ENCODE results near the gene GPNMB.
"Not testable (repeated sequence)": the region's sequence is repeated elsewhere in the genome, so short reads cannot be mapped to it uniquely, and the experiment has no call there.

GPNMB gene

DNA sequence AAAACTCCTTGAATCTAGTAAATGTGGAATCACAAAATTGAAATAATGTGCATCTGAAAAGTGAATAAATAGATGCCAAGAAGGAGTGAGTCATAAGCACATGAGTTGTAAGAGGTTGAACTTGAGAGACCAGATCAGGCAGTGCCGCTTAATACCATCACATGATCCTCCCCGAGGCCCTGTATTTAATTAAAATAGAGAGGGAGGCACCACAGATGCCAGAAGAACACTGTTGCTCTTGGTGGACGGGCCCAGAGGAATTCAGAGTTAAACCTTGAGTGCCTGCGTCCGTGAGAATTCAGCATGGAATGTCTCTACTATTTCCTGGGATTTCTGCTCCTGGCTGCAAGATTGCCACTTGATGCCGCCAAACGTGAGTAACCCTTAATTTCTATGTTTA lies at the start of gene GPNMB:
Gene GPNMB, plus strand, starts transcription at position 221 of the 400 bp plus-strand sequence. Its CDS starts 83 bp downstream, at position 304.
- DNase-seq, result no peak

- DNase-seq, result not testable (repeated sequence)
Measured at GRCh38 chr7:23197745-23198144, 48.8 kb upstream of the GPNMB start.

DNA sequence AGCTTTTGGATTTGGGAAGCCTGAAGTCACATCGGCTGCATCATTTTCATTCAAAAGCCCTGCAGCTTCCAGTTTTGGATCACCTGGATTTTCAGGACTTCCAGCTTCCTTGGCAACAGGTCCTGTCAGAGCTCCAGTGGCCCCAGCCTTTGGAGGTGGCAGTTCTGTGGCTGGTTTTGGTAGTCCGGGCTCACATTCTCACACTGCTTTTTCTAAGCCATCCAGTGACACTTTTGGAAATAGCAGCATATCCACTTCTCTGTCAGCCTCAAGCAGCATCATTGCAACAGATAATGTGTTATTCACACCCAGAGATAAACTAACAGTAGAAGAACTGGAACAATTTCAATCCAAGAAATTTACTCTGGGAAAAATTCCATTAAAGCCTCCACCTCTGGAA lies 46.2 kb upstream of the GPNMB start:
- no peak for DNase-seq

DNA sequence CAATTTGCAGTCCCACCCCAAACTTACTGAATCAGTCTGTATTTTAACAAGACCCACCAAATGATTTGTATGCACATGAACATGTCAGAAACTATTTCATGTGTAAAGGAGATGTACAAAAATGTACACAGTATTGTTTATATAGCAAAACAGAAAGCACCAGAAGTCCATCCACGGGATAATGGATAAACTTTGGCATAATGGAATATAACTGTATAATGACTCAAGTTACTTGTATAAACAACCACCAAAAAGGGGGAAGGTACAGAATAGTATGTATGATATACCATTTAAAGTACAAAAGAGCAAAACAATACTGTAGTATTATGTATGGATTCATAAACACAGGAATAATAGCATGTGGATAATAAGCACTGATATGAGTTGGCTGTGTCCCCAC lies 42.3 kb upstream of the GPNMB start:
- DNase-seq, result no peak

- DNase-seq, result no peak
Measured at GRCh38 chr7:23205577-23205908, 41.0 kb upstream of the GPNMB start.

DNA sequence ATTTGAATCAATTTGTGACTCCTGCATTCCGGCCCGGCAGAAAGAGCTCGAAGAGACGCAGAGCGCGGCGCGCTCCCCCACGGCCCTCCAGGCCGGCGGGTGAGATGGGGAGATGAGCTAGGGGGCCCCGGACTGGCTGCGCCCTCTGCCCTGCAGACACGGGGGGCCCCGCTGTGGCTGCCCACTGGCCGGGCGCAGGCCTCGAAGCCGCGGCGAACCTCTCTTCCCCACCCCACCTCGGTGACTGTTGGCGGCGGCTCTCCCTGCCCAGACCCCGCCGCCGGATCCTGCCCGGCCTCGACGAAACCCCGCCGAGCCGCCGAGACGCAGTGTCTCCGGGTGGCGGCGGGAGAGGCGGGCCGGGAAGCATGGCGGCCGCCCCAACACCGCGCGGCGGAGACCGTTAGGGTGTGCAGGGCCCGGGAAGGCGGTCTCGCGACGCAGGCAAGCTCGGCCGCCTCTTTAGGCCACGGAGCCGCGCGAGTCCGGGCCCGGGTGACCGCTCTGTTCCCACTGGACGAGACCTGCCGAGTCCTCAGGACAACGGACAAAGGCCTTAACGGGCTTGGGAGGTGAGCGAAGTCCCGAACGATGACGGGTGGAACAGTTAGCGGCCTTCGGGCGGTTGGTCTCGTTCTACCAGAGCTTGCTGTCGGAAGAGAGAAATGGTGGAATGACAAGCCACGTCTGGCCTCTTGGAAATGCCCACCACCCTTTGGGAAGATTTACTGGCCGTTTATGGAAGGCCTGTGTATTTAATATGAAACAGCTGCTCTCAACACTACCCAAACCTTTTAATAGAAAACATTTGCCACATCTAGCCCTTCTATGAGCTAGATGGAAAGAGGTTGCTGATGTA lies 40.4 kb upstream of the GPNMB start:
- no peak for DNase-seq

- DNase-seq, result no peak
Measured at GRCh38 chr7:23207021-23207420, 39.6 kb upstream of the GPNMB start.

GRCh38 chr7:23207884-23208283 lies 38.7 kb upstream of the GPNMB start:
- DNase-seq, result no peak

- no peak for DNase-seq
Measured at GRCh38 chr7:23208316-23208715, 38.3 kb upstream of the GPNMB start.

DNA sequence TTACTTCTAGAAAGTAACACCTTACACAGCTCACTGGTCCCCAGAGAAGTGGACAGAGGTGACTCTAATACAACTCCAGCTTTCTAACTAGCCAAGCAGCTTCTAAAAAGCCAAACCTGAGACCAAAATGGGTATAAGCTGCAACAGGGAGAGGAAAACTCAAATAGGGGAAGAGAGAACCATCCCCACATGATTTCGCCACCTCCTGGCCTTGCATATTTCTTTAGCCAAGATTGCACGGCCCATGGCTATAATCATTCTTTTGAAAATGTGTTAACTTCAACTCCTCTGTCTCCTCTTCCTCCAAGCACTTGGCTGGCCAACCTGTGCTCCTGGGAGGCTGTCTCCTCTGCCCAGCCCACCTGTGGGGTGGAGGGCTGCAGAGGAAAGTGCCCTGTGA lies 36.1 kb upstream of the GPNMB start:
- DNase-seq, result no peak

DNA sequence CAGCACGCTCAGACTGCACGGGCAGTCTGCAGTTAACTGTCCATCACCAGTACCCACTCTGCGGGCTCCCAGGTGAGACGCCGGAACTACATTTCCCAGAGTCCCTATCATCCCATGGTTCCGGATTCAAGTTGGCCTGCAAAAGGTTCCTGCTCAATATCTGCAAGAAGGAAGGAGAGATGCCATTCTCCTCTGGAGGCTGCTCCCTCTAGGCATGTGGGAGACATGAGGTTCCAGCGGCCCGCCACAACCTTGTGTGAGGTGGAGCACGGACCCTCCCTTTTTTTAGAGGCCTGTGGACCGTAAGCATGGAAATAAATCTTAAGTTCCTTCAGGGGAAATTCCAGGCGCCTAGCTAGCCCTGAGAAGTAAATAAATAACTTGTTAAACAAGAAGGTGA lies 35.0 kb upstream of the GPNMB start:
- no peak for DNase-seq

DNA sequence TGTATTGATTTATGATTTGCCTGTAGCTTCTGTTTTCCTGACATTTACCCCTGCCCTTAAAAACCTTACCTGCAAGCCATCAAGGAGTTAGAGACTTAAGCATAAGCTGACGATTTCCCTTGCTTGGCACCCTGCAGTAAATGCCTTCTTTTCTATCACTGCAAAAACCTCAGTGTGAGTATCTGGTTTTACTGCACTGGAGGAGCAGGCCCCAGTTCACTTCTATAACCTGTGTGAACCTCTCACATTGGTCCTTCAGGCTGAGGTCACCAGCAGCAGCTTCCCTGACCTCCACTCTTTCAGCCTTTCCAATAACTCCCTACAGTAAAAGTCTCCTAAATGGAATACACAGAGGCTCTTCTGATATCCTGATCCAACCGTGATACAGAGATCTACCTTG lies 34.2 kb upstream of the GPNMB start:
- DNase-seq, result no peak

GRCh38 chr7:23212841-23213240 lies 33.7 kb upstream of the GPNMB start:
- DNase-seq, result no peak

DNA sequence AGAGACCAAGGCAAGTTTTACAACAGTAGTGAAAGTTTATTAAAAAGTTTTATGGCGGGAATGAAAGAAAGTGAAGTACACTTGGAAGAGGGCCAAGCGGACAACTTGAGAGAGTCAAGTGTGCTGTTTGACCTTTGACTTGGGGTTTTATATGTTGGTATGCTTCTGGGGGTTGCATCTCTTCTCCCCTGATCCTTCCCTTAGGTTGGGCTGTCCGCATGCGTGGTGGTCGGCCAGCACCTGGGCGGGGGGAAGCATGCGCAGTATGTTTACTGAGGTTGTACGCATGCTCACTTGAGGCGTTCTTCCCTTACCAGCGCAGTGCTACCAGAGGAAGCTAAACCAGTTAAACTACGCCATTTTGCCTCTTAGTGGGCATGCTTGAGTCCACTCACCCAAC lies 32.8 kb upstream of the GPNMB start:
- no peak for DNase-seq

- DNase-seq, result no peak
Measured at GRCh38 chr7:23214423-23214822, 32.2 kb upstream of the GPNMB start.

DNA sequence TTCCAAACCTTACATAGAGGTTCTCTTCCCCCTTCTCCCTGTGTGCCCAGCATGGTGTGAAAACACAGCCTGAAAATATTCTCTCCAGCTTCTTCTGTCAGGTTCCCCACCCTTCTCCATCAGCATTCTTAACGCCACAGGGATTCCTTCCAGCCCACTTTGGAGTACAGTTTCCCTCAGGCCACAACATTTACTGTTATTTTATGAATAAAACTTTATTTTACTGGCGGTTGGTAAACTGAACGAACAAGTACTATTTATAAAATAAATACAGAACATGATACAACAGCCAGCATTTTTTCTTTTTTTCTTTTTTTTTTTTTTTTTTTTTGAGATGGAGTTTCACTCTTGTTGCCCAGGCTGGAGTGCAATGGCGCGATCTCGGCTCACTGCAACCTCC lies 31.6 kb upstream of the GPNMB start:
- DNase-seq, result no peak

GRCh38 chr7:23216021-23216420 lies 30.6 kb upstream of the GPNMB start:
- no peak for DNase-seq

DNA sequence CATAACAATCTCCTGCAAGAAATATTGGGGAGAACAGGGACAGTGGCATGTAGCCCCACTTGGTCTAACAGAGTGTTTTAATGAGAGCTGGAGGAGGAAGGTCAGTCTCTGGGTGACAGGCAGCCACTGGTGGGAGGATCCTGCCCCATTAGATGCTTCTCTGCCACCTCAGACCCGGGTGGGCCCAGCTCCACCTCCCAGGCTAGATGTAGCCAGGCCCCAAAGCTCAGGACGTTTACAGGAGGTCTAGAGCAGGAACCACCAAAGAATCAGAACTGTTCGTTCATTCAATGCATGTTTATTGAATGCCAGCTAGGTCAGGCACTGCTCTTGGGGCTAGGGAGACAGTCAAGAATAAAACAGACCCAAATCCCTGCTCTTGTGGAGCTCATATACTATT lies 28.4 kb upstream of the GPNMB start:
- DNase-seq, result no peak

GRCh38 chr7:23220690-23221305 lies 25.8 kb upstream of the GPNMB start:
- no peak for DNase-seq

- no peak for DNase-seq
Measured at GRCh38 chr7:23222439-23223030, 24.0 kb upstream of the GPNMB start.

GRCh38 chr7:23224364-23224763 lies 22.2 kb upstream of the GPNMB start:
- not testable (repeated sequence) for DNase-seq

- no peak for DNase-seq
Measured at GRCh38 chr7:23226844-23227450, 19.6 kb upstream of the GPNMB start.

DNA sequence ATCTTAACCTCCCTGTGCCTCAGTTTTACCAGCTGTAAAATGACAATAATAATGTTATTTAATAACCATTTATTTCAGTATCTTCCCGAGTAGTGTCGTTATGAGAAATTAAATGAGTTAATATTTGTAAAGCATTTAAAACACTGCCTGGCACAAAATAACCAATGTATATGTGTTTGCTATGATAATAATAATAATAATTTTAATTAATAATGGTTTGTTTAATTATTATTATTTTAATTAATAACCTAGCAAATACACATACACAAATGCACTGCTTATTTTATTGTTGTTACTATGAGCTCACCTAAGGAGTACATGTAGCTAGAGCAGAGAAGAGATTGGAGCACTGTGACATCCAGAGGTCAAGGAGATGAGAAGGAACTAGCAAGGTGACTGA lies 18.2 kb upstream of the GPNMB start:
- no peak for DNase-seq

DNA sequence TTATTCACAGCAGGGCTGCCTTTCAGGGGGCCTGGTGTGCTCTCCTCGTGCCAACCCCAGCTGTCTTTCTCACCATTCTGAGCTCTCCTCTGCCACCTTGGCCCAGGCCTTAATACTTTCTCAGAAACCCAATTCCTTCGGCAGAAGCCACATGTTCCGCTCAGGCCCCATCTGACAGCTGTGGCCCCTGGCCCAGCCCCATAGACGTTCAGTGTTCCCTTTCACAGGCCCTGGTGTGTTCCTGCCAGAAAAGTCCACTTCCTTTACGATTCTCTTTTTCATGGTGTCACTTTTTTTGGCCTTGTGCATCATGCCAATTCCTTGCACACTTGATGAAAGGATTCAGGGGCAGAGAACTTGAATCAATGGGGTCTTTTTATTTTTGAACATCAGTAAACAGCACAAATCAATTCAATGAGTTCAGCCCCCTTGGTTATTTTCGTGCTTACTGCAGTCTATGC lies 15.9 kb upstream of the GPNMB start:
- no peak for DNase-seq

Measured in CD4-positive, alpha-beta T cell treated with Interleukin-17A for 1 hour (primary cell).